ENCODE measurements around the gene WDFY2. TPM values are rescaled to one million over a fixed set of nuclear protein-coding genes. Genes with fewer than 3 reads are reported as not detected.

The WDFY2 gene
- total and polyA plus RNA-seq, 2 of the 8 experiments (the other 6 are each of a cell fraction or from before 2014, with no cell fraction given) = 13.9 to 29.0 TPM

DNA sequence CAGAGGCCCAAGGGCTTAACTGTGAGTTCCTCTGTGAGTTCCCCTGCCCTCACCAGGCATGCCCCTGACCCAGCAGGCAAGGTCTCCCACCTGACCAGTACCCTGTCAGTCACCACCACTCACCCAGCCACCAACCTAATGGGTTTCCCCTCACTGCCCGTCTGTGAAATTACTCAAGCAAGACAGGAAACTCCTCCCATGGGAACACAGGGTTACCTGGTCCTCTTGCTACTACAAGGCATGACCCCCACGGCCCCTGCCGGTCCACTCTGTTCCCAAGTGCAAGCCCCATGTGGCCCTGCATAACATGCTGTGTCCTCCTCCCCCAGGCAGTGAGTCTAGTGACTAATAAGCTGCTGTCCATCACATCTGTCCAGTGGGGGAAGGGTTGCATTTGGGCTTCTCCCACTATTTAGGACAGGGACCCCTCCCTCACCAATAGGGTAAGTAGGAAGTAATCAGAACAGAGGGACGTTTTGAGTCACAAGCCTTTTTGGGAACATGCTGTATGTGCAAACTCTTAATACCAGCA is 227.7 kb downstream of the WDFY2 start:
- Histone ChIP-seq H3K36me3 (ENCODE audit: control insufficient read depth in 2 of 4, insufficient read depth in 4 of 4, low read length in 3 of 4) (no peaks in the 10 kb centered on the region), H2AFZ (ENCODE audit: low read length) (no peak overlapping the region), H3K23me2 (ENCODE audit: low read depth, low read length) (no peaks in the 10 kb centered on the region), H2BK120ac (replicated peaks; ENCODE audit: low read depth, low read length) (no peak overlapping the region), H3K27me3 (replicated peaks in 1 of 4; ENCODE audit: control insufficient read depth in 3 of 4, extremely low read depth in 1 of 4, insufficient read depth in 3 of 4, low read length in 3 of 4) (no peaks in the 10 kb centered on the region), H3K18ac (ENCODE audit: extremely low read depth, low read length) (no peak overlapping the region), H3K4me2 (ENCODE audit: insufficient read depth in 1 of 2, low read depth in 2 of 2, low read length in 2 of 2) (no peak overlapping the region), H3K4ac (replicated peaks; ENCODE audit: insufficient read length, low read depth, low read length) (no peak overlapping the region), H3K4me3 (ENCODE audit: extremely low read depth in 1 of 4, insufficient read depth in 2 of 4, low read depth in 3 of 4, low read length in 4 of 4) (no peak overlapping the region), H3K4me1 (replicated peaks in 1 of 4; ENCODE audit: control insufficient read depth in 3 of 4, insufficient read depth in 4 of 4, low read length in 3 of 4) (peaks cover 0 to 6% (median 1%) of the 10 kb centered on the region in 4 experiments; a peak in 3 of 7 replicates), H2BK12ac (ENCODE audit: low read depth, low read length) (no peak overlapping the region), H2AK5ac (ENCODE audit: low read depth, low read length) (no peak overlapping the region), H3K14ac (ENCODE audit: insufficient read length) (no peak overlapping the region), H3K27ac (ENCODE audit: low read depth, low read length) (no peak overlapping the region), H3K23ac (ENCODE audit: insufficient read length) (no peak overlapping the region), H4K91ac (replicated peaks; ENCODE audit: insufficient read length, low read length) (no peak overlapping the region), H3K56ac (replicated peaks; ENCODE audit: insufficient read length, low read depth, low read length) (no peak overlapping the region), H4K20me1 (replicated peaks in 1 of 2; ENCODE audit: control insufficient read depth in 1 of 2, insufficient read depth in 2 of 2, low read length in 2 of 2) (no peaks in the 10 kb centered on the region), H3K9me3 (ENCODE audit: insufficient read depth in 2 of 2, low read depth in 1 of 2, low read length in 1 of 2) (no peaks in the 10 kb centered on the region), H2BK20ac (ENCODE audit: low read length) (no peak overlapping the region), H4K5ac (ENCODE audit: insufficient read length, low read depth, low read length) (no peak overlapping the region), H3K79me1 (ENCODE audit: low read depth, low read length) (no peaks in the 10 kb centered on the region), H2BK15ac (ENCODE audit: low read length) (no peak overlapping the region; the same call in 1 of the 2 replicates), H3K9ac (replicated peaks in 1 of 4; ENCODE audit: extremely low read depth in 1 of 4, low read depth in 3 of 4, low read length in 3 of 4) (no peak overlapping the region), H2BK5ac (ENCODE audit: low read depth, low read length) (no peak overlapping the region), H3K79me2 (ENCODE audit: control insufficient read depth in 1 of 2, insufficient read depth in 2 of 2, low read length in 2 of 2) (no peaks in the 10 kb centered on the region), H4K8ac (ENCODE audit: extremely low read depth, insufficient read depth, low read length) (no peak overlapping the region)
- DNase-seq (ENCODE audit: low read depth in 1 of 2, low spot score in 2 of 2) = no peak
- FAIRE-seq = no peak
- CTCF ChIA-PET (ENCODE audit: partially characterized antibody) = interaction anchor here (0.7 to 7.5 kb wide), 5 partner anchors 13 to 316 kb away, joined by 3 to 105 read pairs (median 6); partner anchors contain the start of gene TMEM272
- POLR2A ChIA-PET (ENCODE audit: partially characterized antibody) = interaction anchor here (1.6 kb wide), 1 partner anchor 359 kb away, joined by 5 read pairs; the partner anchor contains the start of gene INTS6
- TF ChIP-seq TBP (IDR thresholded peaks at IDR 0.05; ENCODE audit: low read depth, low read length) = no peak
- no peak for TF ChIP-seq EZH2 (IDR thresholded peaks at IDR 0.05; ENCODE audit: low read depth, low read length, severe bottlenecking)
- 80% methylated on average over 4 of the region's 4 CpGs; no CpG with 5 or more reads in 1 of the 2 experiments for WGBS, 2 experiments (ENCODE audit: extremely low coverage in 1 of 2, insufficient coverage in 1 of 2, insufficient read length in 1 of 2, insufficient replicate concordance in 2 of 2, low coverage in 1 of 2, low lambda C conversion rate in 2 of 2, missing lambda C conversion rate in 1 of 2)

Measured in H1 (cell line).